B cell (primary cell): ENCODE results near the gene ELFN2. TPM values are rescaled to one million over a fixed set of nuclear protein-coding genes. Genes with fewer than 3 reads are reported as not detected.

ENCODE experiments used
- ATAC-seq: fragments of 200-7000 bp; cut with Tn5 transposase; one replicate; pipeline ENCODE4 v1.10.0; 2021; ENCODE audit warnings: low read depth, mild to moderate bottlenecking, moderate number of reproducible peaks, moderate library complexity
- CTCF ChIA-PET: fragments of 350-600 bp; sonication (Branson Sonifier 250); formaldehyde crosslinking; loops from one replicate; lab custom pipeline; 2021; ENCODE audit warnings: antibody characterized with exemption, inconsistent platforms; lab: Charles Lee
- POLR2A ChIA-PET: fragments of 350-600 bp; sonication (Branson Sonifier 250); formaldehyde crosslinking; loops from one replicate; lab custom pipeline; 2021; ENCODE audit warnings: antibody characterized with exemption; lab: Charles Lee
- DNase-seq: peaks from one replicate; pipeline ENCODE4 v3.0.0; 2013
- H2AFZ ChIP-seq: 2 replicates; pipeline ENCODE4 v1.6.1; 2012; ENCODE audit warnings: mild to moderate bottlenecking, low read depth, low read length; ENCODE audit not compliant: insufficient read depth, poor library complexity, severe bottlenecking
- H3K27ac ChIP-seq, 2 donors: 1 replicate in 1 of 2; 2 replicates in 1 of 2; pipeline ENCODE4 v1.5.1; 2012 to 2013; ENCODE audit warnings: low read length in 2 of 2, mild to moderate bottlenecking in 2 of 2, moderate library complexity in 1 of 2
- H3K27me3 ChIP-seq, 4 experiments: fragments of 200-600 bp in 1 of 4; sonication (generic) in 1 of 4; replicated peaks in 1 of 4; 1 replicate in 2 of 4; 2 replicates in 2 of 4; pipeline versions ENCODE4 v1.6.1 to v1.7.0; 2013 to 2016; ENCODE audit warnings: low read length in 3 of 4, mild to moderate bottlenecking in 2 of 4, mixed read lengths in 1 of 4, moderate library complexity in 1 of 4; ENCODE audit not compliant: insufficient read depth in 4 of 4, control insufficient read depth in 3 of 4; ENCODE audit errors: control extremely low read depth in 1 of 4
- H3K36me3 ChIP-seq, 2 experiments: replicated peaks in 1 of 2; 1 replicate in 1 of 2; 2 replicates in 1 of 2; pipeline versions ENCODE4 v1.6.1 to v1.7.1; 2013; ENCODE audit warnings: low read length in 1 of 2; ENCODE audit not compliant: insufficient read depth in 2 of 2, control insufficient read depth in 1 of 2; ENCODE audit errors: control extremely low read depth in 1 of 2, extremely low read depth in 1 of 2
- H3K4me1 ChIP-seq, 2 donors: fragments of 200-600 bp in 1 of 2; sonication (generic) in 1 of 2; 1 replicate in 1 of 2; 2 replicates in 1 of 2; pipeline versions ENCODE4 v1.5.1 to v1.6.1; 2013 to 2017; ENCODE audit warnings: low read length in 2 of 2; ENCODE audit not compliant: control insufficient read depth in 2 of 2, insufficient read depth in 2 of 2
- H3K4me2 ChIP-seq: replicated peaks from 2 replicates; pipeline ENCODE3; 2012; ENCODE audit warnings: mild to moderate bottlenecking, low read depth, low read length; ENCODE audit not compliant: poor library complexity, severe bottlenecking
- H3K4me3 ChIP-seq, 5 experiments: fragments of 200-600 bp in 1 of 5; sonication (generic) in 1 of 5; 1 replicate in 3 of 5; 2 replicates in 2 of 5; pipeline versions ENCODE4 v1.5.1 to v1.7.0; 2011 to 2016; ENCODE audit warnings: low read length in 4 of 5, mild to moderate bottlenecking in 4 of 5, low read depth in 2 of 5, control low read depth in 1 of 5, moderate library complexity in 1 of 5; ENCODE audit not compliant: insufficient read depth in 1 of 5; ENCODE audit errors: control extremely low read depth in 1 of 5, extremely low read depth in 1 of 5
- H3K79me2 ChIP-seq: fragments of 200-600 bp; sonication (generic); one replicate; pipeline ENCODE4 v1.6.0; 2016; ENCODE audit warnings: low read length; ENCODE audit not compliant: control insufficient read depth, insufficient read depth
- H3K9ac ChIP-seq: fragments of 200-600 bp; sonication (generic); 2 replicates; pipeline ENCODE4 v1.6.1; 2017; ENCODE audit warnings: mild to moderate bottlenecking, low read length, moderate library complexity
- H3K9me3 ChIP-seq, 3 donors: one replicate each; pipeline versions ENCODE4 v1.6.1 to v1.7.1; 2013; ENCODE audit warnings: low read length in 2 of 3; ENCODE audit not compliant: control insufficient read depth in 2 of 3, insufficient read depth in 1 of 3; ENCODE audit errors: control extremely low read depth in 1 of 3
- H4K20me1 ChIP-seq: 2 replicates; pipeline ENCODE4 v1.6.0; 2012; ENCODE audit warnings: mild to moderate bottlenecking, low read length; ENCODE audit not compliant: insufficient read depth, control insufficient read depth, poor library complexity, severe bottlenecking
- H3K27ac Mint-ChIP-seq: one replicate; pipeline ENCODE4 v1.8.0; 2021; ENCODE audit warnings: mixed read lengths
- H3K27me3 Mint-ChIP-seq: one replicate; pipeline ENCODE4 v1.8.0; 2021; ENCODE audit warnings: mixed read lengths
- H3K4me1 Mint-ChIP-seq: one replicate; pipeline ENCODE4 v1.8.0; 2021; ENCODE audit warnings: mixed read lengths
- H3K4me3 Mint-ChIP-seq: one replicate; pipeline ENCODE4 v1.8.0; 2021; ENCODE audit warnings: mixed read lengths
- H3K9me3 Mint-ChIP-seq: one replicate; pipeline ENCODE4 v1.8.0; 2022; ENCODE audit warnings: mixed read lengths; ENCODE audit not compliant: insufficient read depth
- CTCF ChIP-seq: fragments of 200-600 bp; IDR thresholded peaks from one replicate; pipeline ENCODE4 v1.8.0; 2022; ENCODE audit warnings: antibody characterized with exemption, mild to moderate bottlenecking
- EZH2 ChIP-seq: IDR thresholded peaks from 2 replicates; pipeline ENCODE4 v1.6.1; 2012; ENCODE audit warnings: borderline replicate concordance, low read depth, mild to moderate bottlenecking, moderate library complexity, low read length; ENCODE audit not compliant: insufficient read depth, poor library complexity, severe bottlenecking
- WGBS: methylation state at CpG from one replicate; pipeline ENCODE4 v1.1.5; 2013; ENCODE audit warnings: missing lambda C conversion rate; ENCODE audit not compliant: insufficient coverage; 5-methylcytosine and 5-hydroxymethylcytosine counted together
- intact Hi-C: fragments of 100-400 bp; cut with micrococcal nuclease; formaldehyde crosslinking; loops from one replicate; pipeline ENCODE4 v1.10.0; 2022
- polyA plus RNA-seq: library from polyadenylated mRNA; depleted of rRNA; stranded (reverse); fragments of >200 nt; gene quantifications from 2 replicates; pipeline ENCODE4 v1.2.3, GENCODE V29; 2012
- total RNA-seq, 2 donors: library from RNA; stranded (reverse); fragments of 120-200 nt in 1 of 2; gene quantifications; 1 replicate in 1 of 2; 2 replicates in 1 of 2; pipeline versions ENCODE4 v1.2.3 to v1.2.4, GENCODE V29; 2013 to 2022

ELFN2 gene
- total and polyA plus RNA-seq, 2 donors (not counting 1 experiment from before 2014, with no cell fraction given): 0.07 to 0.12 TPM

- no peak overlapping the region for H3K27ac Mint-ChIP-seq
Observed at GRCh38 chr22:37462983-37463382, 35.7 kb upstream of the ELFN2 start.

GRCh38 chr22:37462436-37462835 lies 35.2 kb upstream of the ELFN2 start:
- H3K9me3 ChIP-seq: no peaks in the 10 kb centered on the region
- intact Hi-C loops: no loop called here
- H2AFZ ChIP-seq: no peak overlapping the region
- peaks cover 15% of the 10 kb centered on the region for H3K4me1 Mint-ChIP-seq
- H3K4me1 ChIP-seq: no peaks in the 10 kb centered on the region
- TF ChIP-seq EZH2 (no peak), CTCF (no peak)
- H3K4me3 ChIP-seq: no peak overlapping the region
- no peak overlapping the region for H3K9ac ChIP-seq
- H3K9me3 Mint-ChIP-seq: no peaks in the 10 kb centered on the region
- no peak overlapping the region for H3K27ac ChIP-seq
- H3K4me3 Mint-ChIP-seq: no peak overlapping the region
- H4K20me1 ChIP-seq: no peaks in the 10 kb centered on the region
- H3K27ac Mint-ChIP-seq: no peak overlapping the region
- no peaks in the 10 kb centered on the region for H3K27me3 Mint-ChIP-seq
- ChIA-PET POLR2A (no interaction called here), CTCF (interaction anchor here (1.3 to 2.0 kb wide), 2 partner anchors 10 to 201 kb away, joined by 3 to 6 read pairs; no protein-coding TSS in a partner anchor)
- ATAC-seq: no peak
- H3K79me2 ChIP-seq: no peaks in the 10 kb centered on the region
- DNase-seq: no peak
- H3K36me3 ChIP-seq: peaks cover 1 to 16% of the 10 kb centered on the region in 2 experiments
- 76% methylated on average over 3 of the region's 5 CpGs for WGBS
- no peak overlapping the region for H3K4me2 ChIP-seq
- no peaks in the 10 kb centered on the region for H3K27me3 ChIP-seq

More at GRCh38 chr22:37462983-37463382, 35.7 kb upstream of the ELFN2 start:
- Mint-ChIP-seq H3K9me3 (no peaks in the 10 kb centered on the region), H3K27me3 (no peaks in the 10 kb centered on the region), H3K4me1 (peaks cover 16% of the 10 kb centered on the region), H3K4me3 (no peak overlapping the region)
- POLR2A ChIA-PET: no interaction called here
- H3K79me2 ChIP-seq: no peaks in the 10 kb centered on the region
- H3K9me3 ChIP-seq: no peaks in the 10 kb centered on the region
- no peak overlapping the region for H3K27ac ChIP-seq
- no peak overlapping the region for H3K4me2 ChIP-seq
- no peak for ATAC-seq
- H3K27me3 ChIP-seq: no peaks in the 10 kb centered on the region
- H3K9ac ChIP-seq: no peak overlapping the region
- no peak overlapping the region for H3K4me3 ChIP-seq
- no peaks in the 10 kb centered on the region for H3K4me1 ChIP-seq
- CTCF ChIA-PET: interaction anchor here (1.3 to 2.0 kb wide), 2 partner anchors 10 to 201 kb away, joined by 3 to 6 read pairs; no protein-coding TSS in a partner anchor
- DNase-seq: no peak
- peaks cover 1 to 17% of the 10 kb centered on the region in 2 experiments for H3K36me3 ChIP-seq
- no CpG with 5 or more reads among the region's 5 CpGs for WGBS
- no peak overlapping the region for H2AFZ ChIP-seq
- no peaks in the 10 kb centered on the region for H4K20me1 ChIP-seq
- TF ChIP-seq CTCF: no peak
- no peak for TF ChIP-seq EZH2
- intact Hi-C loops: no loop called here
